DOHH2 (cell line): ENCODE results near the gene THSD7A.

Source experiments
- CTCF ChIP-seq: fragments of 200-600 bp; sonication (generic); IDR thresholded peaks from one replicate; pipeline ENCODE4 v1.5.1; 2014; ENCODE audit warnings: antibody characterized with exemption, mild to moderate bottlenecking, low read depth, low read length; ENCODE audit not compliant: poor library complexity, severe bottlenecking
- EZH2phosphoT487 ChIP-seq: fragments of 200-600 bp; sonication (generic); IDR thresholded peaks from 2 replicates; pipeline ENCODE4 v1.6.1; 2017; ENCODE audit warnings: borderline replicate concordance, mild to moderate bottlenecking, antibody characterized with exemption, low read length, moderate library complexity, mixed read lengths

- TF ChIP-seq CTCF, result no peak
- no peak for TF ChIP-seq EZH2phosphoT487
These were observed 452.4 kb downstream of the THSD7A start for GRCh38 chr7:11379641-11380040.
